T-helper 17 cell (primary cell): Measurements from ENCODE around the gene HSPA12A. TPM values are rescaled to one million over a fixed set of nuclear protein-coding genes. Genes with fewer than 3 reads are reported as not detected.
"Not testable (repeated sequence)": the region's sequence is repeated elsewhere in the genome, so short reads cannot be mapped to it uniquely, and the experiment has no call there.

Experiments used
- ATAC-seq: fragments of 150-1000 bp; cut with Tn5 transposase; 2 replicates; pipeline ENCODE4 v1.10.0; 2021; ENCODE audit warnings: mild to moderate bottlenecking, moderate library complexity
- DNase-seq, 3 donors: peaks; one replicate each; pipeline versions ENCODE4 v3.0.0 to v3.0.0-alpha.2; 2020 to 2021
- H3K9me3 ChIP-seq: one replicate; pipeline ENCODE4 v1.7.0; 2013; ENCODE audit warnings: low read length, mild to moderate bottlenecking; ENCODE audit not compliant: control insufficient read depth, poor library complexity, severe bottlenecking
- H3K27ac Mint-ChIP-seq: one replicate; pipeline ENCODE4 v1.8.0; 2022; ENCODE audit warnings: mild to moderate bottlenecking, moderate library complexity, mixed read lengths
- H3K27me3 Mint-ChIP-seq: one replicate; pipeline ENCODE4 v1.8.0; 2022; ENCODE audit warnings: mixed read lengths
- H3K36me3 Mint-ChIP-seq: one replicate; pipeline ENCODE4 v1.8.0; 2022; ENCODE audit warnings: low read depth, mixed read lengths
- H3K4me1 Mint-ChIP-seq: one replicate; pipeline ENCODE4 v1.8.0; 2022; ENCODE audit warnings: mild to moderate bottlenecking, mixed read lengths
- H3K4me3 Mint-ChIP-seq: one replicate; pipeline ENCODE4 v1.8.0; 2022; ENCODE audit warnings: mild to moderate bottlenecking, moderate library complexity, mixed read lengths
- total RNA-seq, 4 donors: library from RNA in 2 of 4; stranded (reverse) in 2 of 4; gene quantifications; one replicate each; pipeline ENCODE4 v1.2.3 and lab custom pipeline; 2022 to 2026

HSPA12A gene
- total RNA-seq, 2 donors from 2014 or later: 0.37 to 0.62 TPM

DNA sequence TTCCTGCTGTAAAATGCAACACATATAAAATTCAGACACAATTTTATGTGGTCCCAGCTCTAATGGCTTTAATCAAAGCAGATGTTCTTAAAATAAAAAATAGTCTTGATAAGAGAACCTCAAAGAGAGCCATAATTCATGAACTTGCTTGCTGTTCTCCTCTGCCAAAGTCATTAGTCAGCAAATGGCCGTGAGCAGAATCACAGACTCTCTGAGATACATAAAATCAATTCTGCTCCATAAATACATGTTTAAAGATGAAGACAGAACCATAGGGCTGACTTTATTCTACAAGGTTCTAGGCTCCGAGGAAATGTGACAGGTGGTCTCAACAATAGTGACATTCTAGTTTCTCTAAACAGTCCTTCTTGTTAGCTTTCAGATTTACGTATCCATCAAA, 29.8 kb downstream of the HSPA12A start:
- DNase-seq (no peak), ATAC-seq (no peak)
- H3K4me3 Mint-ChIP-seq: no peak overlapping the region
- peaks cover 55% of the 10 kb centered on the region for H3K27me3 Mint-ChIP-seq
- H3K36me3 Mint-ChIP-seq: no peaks in the 10 kb centered on the region
- H3K4me1 Mint-ChIP-seq: peaks cover 3% of the 10 kb centered on the region
- no peaks in the 10 kb centered on the region for H3K9me3 ChIP-seq
- H3K27ac Mint-ChIP-seq: no peak overlapping the region

DNA sequence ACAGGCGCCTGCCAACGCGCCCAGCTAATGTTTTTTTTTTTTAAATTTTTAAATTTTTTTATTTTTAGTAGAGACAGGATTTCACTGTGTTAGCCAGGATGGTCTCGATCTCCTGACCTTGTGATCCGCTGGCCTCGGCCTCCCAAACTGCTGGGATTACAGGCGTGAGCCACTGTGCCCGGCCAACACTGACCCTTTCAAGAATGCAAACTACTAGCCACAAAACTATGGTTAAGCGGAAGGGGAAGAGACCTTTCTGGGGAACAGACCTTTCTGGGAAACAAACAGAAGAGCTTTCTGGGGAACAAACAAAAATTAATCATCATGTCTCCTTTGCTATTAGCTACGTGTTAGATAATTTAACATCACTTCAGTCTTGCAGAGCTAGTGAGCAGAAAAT, 30.6 kb downstream of the HSPA12A start:
- not testable (repeated sequence) for H3K36me3 Mint-ChIP-seq

DNA sequence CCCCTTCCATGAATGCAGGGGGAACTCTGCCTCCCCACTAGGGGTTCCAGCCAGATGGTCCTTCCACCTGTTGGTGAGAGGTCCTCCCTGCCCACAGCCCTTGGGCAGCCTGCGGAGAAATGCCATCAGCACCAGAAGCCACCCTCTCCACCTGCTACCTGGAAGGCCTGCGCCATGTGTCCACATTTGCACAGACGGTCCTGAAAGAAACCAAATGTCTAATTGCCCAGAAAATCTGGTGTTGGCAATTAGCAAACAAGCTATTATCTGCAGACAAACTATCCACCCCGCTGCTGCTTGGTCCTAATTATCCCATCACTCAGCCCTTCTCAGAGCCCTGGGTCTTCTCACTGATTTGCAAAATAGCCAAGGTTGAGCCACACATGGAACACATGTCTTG, 32.3 kb downstream of the HSPA12A start:
- no peak for DNase-seq
- Mint-ChIP-seq H3K27me3 (peaks cover 55% of the 10 kb centered on the region), H3K27ac (no peak overlapping the region), H3K4me1 (peaks cover 3% of the 10 kb centered on the region), H3K36me3 (no peaks in the 10 kb centered on the region), H3K4me3 (no peak overlapping the region)
- no peaks in the 10 kb centered on the region for H3K9me3 ChIP-seq
- ATAC-seq: no peak

More for the DNA sequence above, 30.6 kb downstream of the HSPA12A start:
- not testable (repeated sequence) for H3K4me3 Mint-ChIP-seq, H3K4me1 Mint-ChIP-seq, H3K27ac Mint-ChIP-seq, DNase-seq, H3K9me3 ChIP-seq, ATAC-seq
- H3K27me3 Mint-ChIP-seq: peaks cover 55% of the 10 kb centered on the region

GRCh38 chr10:116708877-116709276, 33.5 kb downstream of the HSPA12A start:
- Mint-ChIP-seq H3K4me3 (no peak overlapping the region), H3K27me3 (peaks cover 47% of the 10 kb centered on the region), H3K4me1 (peaks cover 3% of the 10 kb centered on the region), H3K36me3 (no peaks in the 10 kb centered on the region), H3K27ac (no peak overlapping the region)
- DNase-seq: no peak
- H3K9me3 ChIP-seq: no peaks in the 10 kb centered on the region
- no peak for ATAC-seq

DNA sequence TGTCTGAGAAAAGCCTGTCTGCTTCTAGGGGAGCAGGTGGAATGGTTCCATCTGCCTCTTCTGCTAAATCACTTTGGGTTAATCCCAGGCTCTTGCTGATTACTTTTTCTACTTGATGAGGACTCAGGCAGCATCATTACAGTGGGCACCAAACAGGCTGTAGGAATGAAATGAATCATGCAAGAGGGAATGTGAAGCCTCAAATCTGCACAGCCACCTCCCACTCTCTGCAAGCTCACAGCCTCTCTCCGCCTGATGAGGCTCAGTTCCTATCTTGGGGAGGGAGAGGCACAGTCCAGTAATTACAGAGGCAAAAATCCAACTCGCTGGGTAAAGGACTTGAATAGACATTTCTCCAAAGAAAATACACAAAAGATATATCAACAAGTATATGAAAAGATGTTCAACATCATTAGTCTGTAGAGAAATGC, 34.0 kb downstream of the HSPA12A start:
- Mint-ChIP-seq H3K4me3 (no peak overlapping the region), H3K4me1 (peaks cover 3% of the 10 kb centered on the region), H3K27ac (no peak overlapping the region)

GRCh38 chr10:116707981-116708380, 34.4 kb downstream of the HSPA12A start:
- Mint-ChIP-seq H3K4me3 (no peak overlapping the region), H3K27me3 (peaks cover 53% of the 10 kb centered on the region), H3K27ac (no peak overlapping the region), H3K4me1 (peaks cover 3% of the 10 kb centered on the region), H3K36me3 (no peaks in the 10 kb centered on the region)
- DNase-seq (no peak), ATAC-seq (no peak)
- H3K9me3 ChIP-seq: no peaks in the 10 kb centered on the region

More for the DNA sequence above, 34.0 kb downstream of the HSPA12A start:
- Mint-ChIP-seq H3K27me3 (peaks cover 52% of the 10 kb centered on the region), H3K36me3 (no peaks in the 10 kb centered on the region)
- DNase-seq: no peak
- H3K9me3 ChIP-seq: no peaks in the 10 kb centered on the region
- ATAC-seq: no peak

DNA sequence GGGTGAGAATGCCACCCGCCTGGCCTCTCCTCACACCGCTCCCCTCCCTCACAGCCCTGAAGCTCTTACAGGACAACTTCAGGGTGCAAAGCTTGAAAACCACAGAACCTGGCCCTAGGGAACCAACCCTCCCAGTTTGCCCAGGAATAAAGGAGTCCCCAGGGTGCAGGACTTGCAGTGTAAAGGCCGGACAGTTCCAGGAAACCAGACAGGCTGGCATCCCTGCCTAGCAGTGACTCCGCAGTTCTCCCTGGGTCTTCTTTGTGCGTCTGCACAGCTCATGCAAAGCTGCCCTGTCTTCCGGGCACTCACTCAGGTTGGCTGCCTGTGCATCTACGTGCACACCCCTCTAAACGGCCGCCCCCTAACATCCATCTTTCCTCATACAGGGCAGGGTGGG, 36.1 kb downstream of the HSPA12A start:
- ATAC-seq (no peak), DNase-seq (no peak)
- H3K36me3 Mint-ChIP-seq: no peaks in the 10 kb centered on the region
- no peak overlapping the region for H3K27ac Mint-ChIP-seq
- no peak overlapping the region for H3K4me3 Mint-ChIP-seq
- peaks cover 69% of the 10 kb centered on the region for H3K27me3 Mint-ChIP-seq
- H3K9me3 ChIP-seq: no peaks in the 10 kb centered on the region
- H3K4me1 Mint-ChIP-seq: peaks cover 3% of the 10 kb centered on the region

GRCh38 chr10:116705498-116705897, 36.9 kb downstream of the HSPA12A start:
- H3K4me1 Mint-ChIP-seq: peaks cover 3% of the 10 kb centered on the region
- H3K27me3 Mint-ChIP-seq: peaks cover 72% of the 10 kb centered on the region

DNA sequence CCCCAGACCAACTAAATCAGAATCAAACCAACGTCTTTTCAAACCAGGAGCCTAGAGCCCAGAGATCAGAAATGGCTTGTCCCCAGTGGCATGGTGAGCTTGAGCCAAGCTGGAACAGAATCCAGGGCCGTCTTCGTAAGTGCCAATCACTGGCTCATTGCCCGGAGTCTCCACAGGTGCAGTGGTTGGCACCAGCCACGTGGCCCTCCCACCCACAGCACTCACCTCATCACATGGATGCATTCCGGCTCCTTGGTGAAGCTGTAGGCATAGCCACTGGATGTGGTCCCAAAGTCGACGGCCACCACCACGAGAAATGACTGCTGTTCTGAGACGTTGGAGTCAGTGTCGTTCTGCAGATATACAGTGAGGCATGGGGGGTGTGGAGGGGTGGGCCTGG, 37.4 kb downstream of the HSPA12A start:
- Mint-ChIP-seq H3K27ac (no peak overlapping the region), H3K36me3 (no peaks in the 10 kb centered on the region), H3K4me1 (peaks cover 3% of the 10 kb centered on the region), H3K4me3 (no peak overlapping the region), H3K27me3 (peaks cover 75% of the 10 kb centered on the region)
- DNase-seq (no peak), ATAC-seq (no peak)
- no peaks in the 10 kb centered on the region for H3K9me3 ChIP-seq

More at GRCh38 chr10:116705498-116705897, 36.9 kb downstream of the HSPA12A start:
- no peaks in the 10 kb centered on the region for H3K9me3 ChIP-seq
- DNase-seq (no peak), ATAC-seq (no peak)
- no peaks in the 10 kb centered on the region for H3K36me3 Mint-ChIP-seq
- no peak overlapping the region for H3K27ac Mint-ChIP-seq
- H3K4me3 Mint-ChIP-seq: no peak overlapping the region

- H3K27me3 Mint-ChIP-seq: peaks cover 79% of the 10 kb centered on the region
- no peak for ATAC-seq
Observed at GRCh38 chr10:116702165-116702564, 40.2 kb downstream of the HSPA12A start.

GRCh38 chr10:116699471-116700150, 42.8 kb downstream of the HSPA12A start:
- H3K9me3 ChIP-seq: no peaks in the 10 kb centered on the region
- no peak overlapping the region for H3K27ac Mint-ChIP-seq
- H3K27me3 Mint-ChIP-seq: peaks cover 80% of the 10 kb centered on the region
- DNase-seq (no peak), ATAC-seq (no peak)
- H3K4me3 Mint-ChIP-seq: no peak overlapping the region
- H3K36me3 Mint-ChIP-seq: peaks cover 3% of the 10 kb centered on the region
- peaks cover 2% of the 10 kb centered on the region for H3K4me1 Mint-ChIP-seq

More at GRCh38 chr10:116702165-116702564, 40.2 kb downstream of the HSPA12A start:
- DNase-seq: no peak
- Mint-ChIP-seq H3K4me1 (no peaks in the 10 kb centered on the region), H3K36me3 (no peaks in the 10 kb centered on the region), H3K4me3 (no peak overlapping the region), H3K27ac (no peak overlapping the region)
- no peaks in the 10 kb centered on the region for H3K9me3 ChIP-seq

DNA sequence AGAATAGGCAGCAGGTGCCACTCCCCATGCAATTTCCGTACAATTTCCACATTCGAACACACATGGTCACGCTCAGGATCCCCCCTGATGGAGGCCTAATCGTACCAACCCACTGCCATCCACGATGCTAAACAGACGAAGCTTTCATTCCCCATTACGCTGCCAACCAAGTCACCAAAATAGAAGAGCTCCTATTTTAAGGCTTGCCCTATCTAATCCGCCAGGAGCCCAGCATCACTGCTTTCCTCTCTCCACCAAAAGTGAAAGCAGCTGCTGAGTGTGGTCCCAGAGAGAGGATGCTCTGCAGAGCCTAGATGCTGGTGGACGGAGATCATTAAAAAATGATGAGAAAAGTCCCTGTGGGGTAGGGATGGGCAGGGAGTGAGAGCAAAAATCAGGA, 43.3 kb downstream of the HSPA12A start:
- no peaks in the 10 kb centered on the region for H3K9me3 ChIP-seq
- peaks cover 84% of the 10 kb centered on the region for H3K27me3 Mint-ChIP-seq
- peak overlapping the region; percentile 51 for H3K27ac Mint-ChIP-seq
- no peak overlapping the region for H3K4me3 Mint-ChIP-seq
- no peak for ATAC-seq
- no peak for DNase-seq
- peaks cover 3% of the 10 kb centered on the region for H3K36me3 Mint-ChIP-seq
- H3K4me1 Mint-ChIP-seq: peaks cover 2% of the 10 kb centered on the region

- no peaks in the 10 kb centered on the region for H3K9me3 ChIP-seq
- Mint-ChIP-seq H3K36me3 (peaks cover 3% of the 10 kb centered on the region), H3K4me1 (peaks cover 2% of the 10 kb centered on the region), H3K4me3 (no peak overlapping the region), H3K27ac (no peak overlapping the region), H3K27me3 (peaks cover 80% of the 10 kb centered on the region)
- ATAC-seq (no peak), DNase-seq (no peak)
Observed at GRCh38 chr10:116698364-116698763, 44.0 kb downstream of the HSPA12A start.

GRCh38 chr10:116697816-116698215, 44.5 kb downstream of the HSPA12A start:
- peaks cover 2% of the 10 kb centered on the region for H3K4me1 Mint-ChIP-seq
- no peaks in the 10 kb centered on the region for H3K9me3 ChIP-seq
- no peak overlapping the region for H3K4me3 Mint-ChIP-seq
- ATAC-seq: no peak
- H3K27ac Mint-ChIP-seq: no peak overlapping the region
- peaks cover 80% of the 10 kb centered on the region for H3K27me3 Mint-ChIP-seq
- H3K36me3 Mint-ChIP-seq: peaks cover 3% of the 10 kb centered on the region
- no peak for DNase-seq
